LNCaP clone FGC (cell line): Measurements from ENCODE around the gene ZNF148.

Source experiments
- DNase-seq: peaks from one replicate; pipeline ENCODE4 v3.0.0-alpha.2; 2011; ENCODE audit warnings: low read depth
- H3K4me3 ChIP-seq: 2 replicates; pipeline ENCODE4 v1.5.1; 2011; ENCODE audit warnings: mild to moderate bottlenecking, low read depth, low read length, control low read depth
- CTCF ChIP-seq: IDR thresholded peaks from 2 replicates; pipeline ENCODE4 v1.5.1; 2012; ENCODE audit warnings: mild to moderate bottlenecking; ENCODE audit not compliant: control insufficient read depth, insufficient read depth; ENCODE audit errors: extremely low read depth

The ZNF148 gene

GRCh38 chr3:125234831-125235230 is 140.3 kb downstream of the ZNF148 start:
- no peak overlapping the region for H3K4me3 ChIP-seq
- TF ChIP-seq CTCF = no peak
- no peak for DNase-seq

DNA sequence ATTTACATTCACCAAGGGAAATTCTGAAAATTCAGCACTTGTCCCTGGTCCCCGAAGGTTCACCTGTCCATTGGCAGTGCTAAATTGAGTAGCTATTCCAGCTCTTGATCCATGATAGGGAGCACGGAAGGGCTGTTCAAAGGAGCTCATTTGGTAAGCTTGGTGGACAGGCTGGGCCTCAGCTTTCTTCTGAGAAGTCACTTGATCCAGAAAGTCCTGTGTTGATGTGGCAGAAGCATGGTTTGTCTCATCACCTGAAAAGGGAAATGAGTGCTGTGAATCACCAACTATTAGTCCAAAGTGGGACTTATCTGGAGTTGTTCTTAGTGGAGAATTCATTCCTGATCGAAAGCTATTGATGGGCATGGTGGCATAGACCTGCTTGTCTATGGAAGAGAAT is 142.7 kb downstream of the ZNF148 start:
- H3K4me3 ChIP-seq = no peak overlapping the region
- no peak for DNase-seq
- no peak for TF ChIP-seq CTCF

DNA sequence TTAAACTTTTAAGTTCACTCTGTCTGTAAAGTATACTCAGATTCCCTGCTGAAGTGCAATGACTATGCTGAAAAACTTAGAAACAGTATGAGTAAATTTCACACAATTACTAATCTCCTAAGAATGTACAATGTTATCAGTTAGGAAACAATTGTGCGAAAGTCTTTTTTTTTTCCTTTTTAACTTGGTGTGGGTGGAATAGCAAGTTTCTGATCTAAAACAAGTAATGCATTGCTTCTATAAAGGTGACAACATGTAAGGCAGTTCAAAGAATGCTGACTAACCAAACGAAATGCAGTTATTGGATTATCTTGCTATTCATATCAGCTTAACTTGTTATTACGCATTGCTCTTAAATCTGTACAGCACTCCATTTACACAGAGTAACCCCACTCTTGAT is 143.2 kb downstream of the ZNF148 start:
- no peak overlapping the region for H3K4me3 ChIP-seq
- TF ChIP-seq CTCF = no peak
- DNase-seq = no peak

DNA sequence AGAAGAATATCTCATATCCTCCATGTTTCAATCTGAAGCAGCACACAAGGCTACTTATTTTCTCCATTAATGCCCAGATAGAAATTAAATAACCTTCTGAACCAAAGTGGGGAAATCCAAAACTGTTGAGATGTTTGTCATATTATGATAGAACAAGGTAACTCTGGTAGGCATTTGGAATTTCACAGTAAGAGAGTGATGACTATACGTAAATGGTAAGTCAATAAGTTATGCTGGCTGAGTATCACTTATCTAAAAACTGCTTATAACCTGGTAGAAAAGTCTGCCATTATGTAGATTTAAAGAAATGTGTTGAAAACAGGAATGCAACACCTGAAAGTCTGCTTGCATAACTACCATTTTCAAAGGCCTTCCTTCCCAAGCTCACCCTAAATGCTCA is 145.4 kb downstream of the ZNF148 start:
- no peak for TF ChIP-seq CTCF
- DNase-seq = no peak
- H3K4me3 ChIP-seq = no peak overlapping the region

GRCh38 chr3:125229168-125229567 is 146.0 kb downstream of the ZNF148 start:
- no peak for DNase-seq
- H3K4me3 ChIP-seq = no peak overlapping the region
- TF ChIP-seq CTCF = no peak

- TF ChIP-seq CTCF = no peak
- no peak overlapping the region for H3K4me3 ChIP-seq
- no peak for DNase-seq
Observed at GRCh38 chr3:125221831-125222230, 153.3 kb downstream of the ZNF148 start.

DNA sequence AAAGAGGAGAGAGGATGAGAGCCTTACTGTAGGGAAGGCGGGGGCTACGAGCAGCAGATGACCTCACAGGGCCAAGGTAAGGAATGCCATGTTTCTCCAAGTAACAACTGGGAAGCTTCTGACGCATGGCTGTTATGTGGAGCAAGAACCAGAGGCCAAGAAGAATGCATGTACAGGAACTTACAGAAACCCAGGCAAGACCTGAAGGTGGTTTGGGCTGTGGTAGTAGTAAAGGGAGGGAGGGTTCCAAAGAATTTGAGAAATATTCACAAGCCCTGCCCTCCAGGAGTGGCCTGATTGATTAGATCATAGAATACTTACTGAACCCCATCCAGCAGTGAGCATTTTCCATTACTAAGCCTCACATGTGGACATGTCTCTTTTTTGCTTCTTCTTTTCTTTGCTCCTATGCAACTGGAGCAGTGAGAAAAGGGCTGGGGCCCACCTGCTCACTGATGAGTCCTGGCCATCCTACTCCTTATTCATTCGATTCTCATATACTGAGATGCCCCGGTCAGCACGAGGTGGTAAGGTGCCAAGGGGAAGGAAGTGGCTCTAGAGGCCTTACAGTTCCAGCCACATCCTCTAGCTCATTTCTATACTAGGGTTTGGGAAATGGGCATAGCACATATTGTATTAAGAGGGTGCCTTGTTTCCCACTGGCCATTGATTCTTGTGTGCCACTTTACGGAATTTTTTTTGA is 154.2 kb downstream of the ZNF148 start:
- H3K4me3 ChIP-seq = no peak overlapping the region
- DNase-seq = no peak
- no peak for TF ChIP-seq CTCF
